H1 (cell line): ENCODE measurements around the gene SLC7A8. TPM values are rescaled to one million over a fixed set of nuclear protein-coding genes. Genes with fewer than 3 reads are reported as not detected.

ENCODE experiments used
- CTCF ChIA-PET: fragments of 300-600 bp; sonication (Branson Sonifier 250); formaldehyde crosslinking; loops from one replicate; lab custom pipeline; 2021; ENCODE audit not compliant: partially characterized antibody; lab: Charles Lee
- POLR2A ChIA-PET: fragments of 300-600 bp; sonication (Branson Sonifier 250); formaldehyde crosslinking; loops from one replicate; lab custom pipeline; 2021; ENCODE audit warnings: inconsistent platforms; ENCODE audit not compliant: partially characterized antibody; lab: Charles Lee
- DNase-seq, 2 experiments: peaks; one replicate each; pipeline versions ENCODE4 v3.0.0 to v3.0.0-alpha.2; 2010 to 2022; ENCODE audit warnings: low spot score in 2 of 2, low read depth in 1 of 2, mixed read lengths in 1 of 2
- FAIRE-seq: peaks from 2 replicates; lab custom pipeline; 2011; peaks lifted over from hg19 to GRCh38; lab: Jason Lieb, UNC
- H2AFZ ChIP-seq: 2 replicates; pipeline ENCODE4 v1.8.1; 2012; ENCODE audit warnings: low read length, inconsistent platforms
- H2AK5ac ChIP-seq: 2 replicates; pipeline ENCODE4 v1.6.1; 2013; ENCODE audit warnings: low read depth, low read length
- H2BK120ac ChIP-seq: replicated peaks from 2 replicates; pipeline ENCODE3; 2013; ENCODE audit warnings: low read depth, low read length, inconsistent platforms
- H2BK12ac ChIP-seq: 2 replicates; pipeline ENCODE4 v1.6.1; 2013; ENCODE audit warnings: low read depth, low read length
- H2BK15ac ChIP-seq: 2 replicates; pipeline ENCODE4 v1.6.1; 2013; ENCODE audit warnings: low read length
- H2BK20ac ChIP-seq: 2 replicates; pipeline ENCODE4 v1.6.1; 2013; ENCODE audit warnings: low read length
- H2BK5ac ChIP-seq: 2 replicates; pipeline ENCODE4 v1.6.1; 2013; ENCODE audit warnings: low read depth, low read length
- H3K14ac ChIP-seq: 2 replicates; pipeline ENCODE4 v1.6.1; 2013; ENCODE audit warnings: inconsistent platforms; ENCODE audit not compliant: insufficient read length
- H3K18ac ChIP-seq: 2 replicates; pipeline ENCODE4 v1.6.1; 2013; ENCODE audit warnings: low read length; ENCODE audit errors: extremely low read depth
- H3K23ac ChIP-seq: 2 replicates; pipeline ENCODE4 v1.6.1; 2013; ENCODE audit warnings: inconsistent platforms; ENCODE audit not compliant: insufficient read length
- H3K23me2 ChIP-seq: 2 replicates; pipeline ENCODE4 v1.6.1; 2013; ENCODE audit warnings: low read depth, low read length
- H3K27ac ChIP-seq: 2 replicates; pipeline ENCODE4 v1.6.1; 2011; ENCODE audit warnings: low read depth, low read length, inconsistent platforms
- H3K27me3 ChIP-seq, 4 experiments: replicated peaks in 1 of 4; 1 replicate in 1 of 4; 2 replicates in 3 of 4; pipeline versions ENCODE4 v1.6.1 to v1.8.1; 2011 to 2013; ENCODE audit warnings: low read length in 3 of 4, mild to moderate bottlenecking in 3 of 4, inconsistent platforms in 2 of 4, mixed read lengths in 2 of 4, moderate library complexity in 1 of 4; ENCODE audit not compliant: control insufficient read depth in 3 of 4, insufficient read depth in 3 of 4; ENCODE audit errors: extremely low read depth in 1 of 4
- H3K36me3 ChIP-seq, 4 experiments: 2 replicates each; pipeline versions ENCODE4 v1.6.1 to v1.8.1; 2011 to 2013; ENCODE audit warnings: mild to moderate bottlenecking in 4 of 4, low read length in 3 of 4, moderate library complexity in 2 of 4, control low read depth in 1 of 4, inconsistent platforms in 1 of 4; ENCODE audit not compliant: insufficient read depth in 4 of 4, control insufficient read depth in 2 of 4
- H3K4ac ChIP-seq: replicated peaks from 2 replicates; pipeline ENCODE3; 2013; ENCODE audit warnings: low read length, low read depth, mixed read lengths, inconsistent platforms; ENCODE audit not compliant: insufficient read length
- H3K4me1 ChIP-seq, 4 experiments: replicated peaks in 1 of 4; 1 replicate in 1 of 4; 2 replicates in 3 of 4; pipeline versions ENCODE4 v1.6.1 to v1.8.1; 2011 to 2013; ENCODE audit warnings: low read length in 3 of 4, inconsistent platforms in 2 of 4, mixed read lengths in 1 of 4; ENCODE audit not compliant: insufficient read depth in 4 of 4, control insufficient read depth in 3 of 4
- H3K4me2 ChIP-seq, 2 experiments: 2 replicates each; pipeline versions ENCODE4 v1.6.1 to v1.8.1; 2011 to 2013; ENCODE audit warnings: low read depth in 2 of 2, low read length in 2 of 2, control low read depth in 1 of 2, inconsistent platforms in 1 of 2, mild to moderate bottlenecking in 1 of 2; ENCODE audit not compliant: insufficient read depth in 1 of 2
- H3K4me3 ChIP-seq, 4 experiments: fragments of 200-600, 300-600 bp in 1 of 4; sonication (generic), shearing (Covaris generic), sonication (Bioruptor Twin) in 1 of 4; 2 replicates each; pipeline versions ENCODE4 v1.5.1 to v1.8.1; 2011 to 2016; ENCODE audit warnings: low read length in 4 of 4, low read depth in 3 of 4, control low read depth in 2 of 4, inconsistent platforms in 2 of 4, mild to moderate bottlenecking in 2 of 4, mixed read lengths in 1 of 4, moderate library complexity in 1 of 4; ENCODE audit not compliant: insufficient read depth in 2 of 4; ENCODE audit errors: extremely low read depth in 1 of 4
- H3K56ac ChIP-seq: replicated peaks from 2 replicates; pipeline ENCODE3; 2013; ENCODE audit warnings: low read depth, mild to moderate bottlenecking, mixed read lengths, low read length, inconsistent platforms; ENCODE audit not compliant: insufficient read length
- H3K79me1 ChIP-seq: 2 replicates; pipeline ENCODE4 v1.6.1; 2013; ENCODE audit warnings: low read depth, low read length, control low read depth
- H3K79me2 ChIP-seq, 2 experiments: 2 replicates each; pipeline versions ENCODE4 v1.6.1 to v1.8.1; 2012 to 2013; ENCODE audit warnings: low read length in 2 of 2, mild to moderate bottlenecking in 2 of 2, inconsistent platforms in 1 of 2; ENCODE audit not compliant: insufficient read depth in 2 of 2, control insufficient read depth in 1 of 2
- H3K9ac ChIP-seq, 4 experiments: replicated peaks in 1 of 4; 1 replicate in 1 of 4; 2 replicates in 3 of 4; pipeline versions ENCODE4 v1.6.1 to v1.8.1; 2011 to 2013; ENCODE audit warnings: low read depth in 3 of 4, low read length in 3 of 4, control low read depth in 2 of 4, mild to moderate bottlenecking in 2 of 4, moderate library complexity in 2 of 4, inconsistent platforms in 1 of 4; ENCODE audit errors: extremely low read depth in 1 of 4
- H3K9me3 ChIP-seq, 2 experiments: 2 replicates each; pipeline versions ENCODE4 v1.6.1 to v1.8.1; 2012 to 2013; ENCODE audit warnings: mild to moderate bottlenecking in 2 of 2, moderate library complexity in 2 of 2, control low read depth in 1 of 2, inconsistent platforms in 1 of 2, low read depth in 1 of 2, low read length in 1 of 2, mixed read lengths in 1 of 2; ENCODE audit not compliant: insufficient read depth in 2 of 2
- H4K20me1 ChIP-seq, 2 experiments: replicated peaks in 1 of 2; 2 replicates each; pipeline versions ENCODE3 to v1.8.1; 2011 to 2013; ENCODE audit warnings: inconsistent platforms in 2 of 2, low read length in 2 of 2, mild to moderate bottlenecking in 1 of 2; ENCODE audit not compliant: insufficient read depth in 2 of 2, control insufficient read depth in 1 of 2
- H4K5ac ChIP-seq: 2 replicates; pipeline ENCODE4 v1.6.1; 2013; ENCODE audit warnings: low read length, low read depth, mixed read lengths, inconsistent platforms; ENCODE audit not compliant: insufficient read length
- H4K8ac ChIP-seq: 2 replicates; pipeline ENCODE4 v1.8.0; 2013; ENCODE audit warnings: mild to moderate bottlenecking, moderate library complexity, low read length, inconsistent platforms; ENCODE audit not compliant: insufficient read depth; ENCODE audit errors: extremely low read depth
- H4K91ac ChIP-seq: replicated peaks from 2 replicates; pipeline ENCODE3; 2013; ENCODE audit warnings: low read length, mixed read lengths, inconsistent platforms; ENCODE audit not compliant: insufficient read length
- ATF3 ChIP-seq: IDR thresholded peaks from 2 replicates; pipeline ENCODE4 v1.6.1; 2011; ENCODE audit warnings: low read depth, mild to moderate bottlenecking, low read length; ENCODE audit not compliant: insufficient read depth
- BRCA1 ChIP-seq: IDR thresholded peaks from 2 replicates; pipeline ENCODE4 v1.6.1; 2012; ENCODE audit warnings: low read depth, low read length, improper control_type of control experiment
- CEBPB ChIP-seq: IDR thresholded peaks from 2 replicates; pipeline ENCODE4 v1.6.1; 2012; ENCODE audit warnings: low read depth, low read length
- EZH2 ChIP-seq: fragments of 200-600 bp; sonication (generic); IDR thresholded peaks from 2 replicates; pipeline ENCODE4 v1.7.1; 2012; ENCODE audit warnings: low read depth, mild to moderate bottlenecking, moderate library complexity, low read length, inconsistent platforms; ENCODE audit not compliant: severe bottlenecking
- HDAC6 ChIP-seq: IDR thresholded peaks from one replicate; pipeline ENCODE4 v1.7.1; 2012; ENCODE audit warnings: low read depth, mild to moderate bottlenecking, inconsistent platforms, low read length, moderate library complexity
- MAFK ChIP-seq: IDR thresholded peaks from 2 replicates; pipeline ENCODE4 v1.6.1; 2012; ENCODE audit warnings: low read depth, mild to moderate bottlenecking, improper control_type of control experiment, low read length
- NANOG ChIP-seq: IDR thresholded peaks from 2 replicates; pipeline ENCODE4 v1.6.1; 2011; ENCODE audit warnings: low read length, low read depth, mild to moderate bottlenecking, inconsistent platforms; ENCODE audit not compliant: insufficient read depth, poor library complexity, severe bottlenecking
- PHF8 ChIP-seq: fragments of 200-600 bp; sonication (generic); conservative IDR thresholded peaks from 2 replicates; pipeline ENCODE4 v1.7.1; 2012; ENCODE audit warnings: low read depth, mild to moderate bottlenecking, inconsistent platforms, low read length, moderate library complexity
- RFX5 ChIP-seq: IDR thresholded peaks from 2 replicates; pipeline ENCODE4 v1.6.1; 2011; ENCODE audit warnings: low read depth, low read length, improper control_type of control experiment, borderline replicate concordance
- RXRA ChIP-seq: IDR thresholded peaks from 2 replicates; pipeline ENCODE4 v1.6.1; 2011; ENCODE audit warnings: low read depth, mild to moderate bottlenecking, low read length, moderate library complexity; ENCODE audit not compliant: insufficient read depth
- SP1 ChIP-seq: IDR thresholded peaks from 2 replicates; pipeline ENCODE4 v1.6.1; 2011; ENCODE audit warnings: low read depth, low read length
- SP2 ChIP-seq: IDR thresholded peaks from 2 replicates; pipeline ENCODE4 v1.6.1; 2012; ENCODE audit warnings: mild to moderate bottlenecking, low read length, inconsistent platforms
- TAF7 ChIP-seq: optimal IDR thresholded peaks from 2 replicates; pipeline ENCODE3; 2011; ENCODE audit warnings: low read depth, mild to moderate bottlenecking, inconsistent platforms, low read length, moderate library complexity, borderline replicate concordance
- WGBS, 2 experiments: shearing (Covaris generic) in 1 of 2; methylation state at CpG; one replicate each; pipeline versions ENCODE4 v1.1.6 to v1.1.7; 2013 to 2015; ENCODE audit warnings: low lambda C conversion rate in 2 of 2, mixed read lengths in 2 of 2, inconsistent platforms in 1 of 2, low coverage in 1 of 2, missing lambda C conversion rate in 1 of 2; ENCODE audit not compliant: insufficient replicate concordance in 2 of 2, insufficient coverage in 1 of 2, insufficient read length in 1 of 2; ENCODE audit errors: extremely low coverage in 1 of 2, missing lambda C conversion rate in 1 of 2; 5-methylcytosine and 5-hydroxymethylcytosine counted together
- polyA plus RNA-seq, 7 experiments: library from polyadenylated mRNA; depleted of rRNA in 3 of 7; stranded (reverse) in 5 of 7; unstranded in 2 of 7; fragments of >200 nt in 5 of 7; fragments of 200-250 nt in 2 of 7; gene quantifications; 1 replicate in 5 of 7; 2 replicates in 1 of 7; 4 replicates in 1 of 7; pipeline versions ENCODE4 v1.2.1 to v1.2.3, GENCODE V29; 2011 to 2013; ENCODE audit warnings: missing spikeins in 2 of 7, mixed read lengths in 2 of 7
- total RNA-seq: library from RNA; stranded (reverse); fragmentation: NEBNext Ultra II Directional; extraction: Animal tissue kit (Norgen Biotek cat#: 25700); gene quantifications from 2 replicates; pipeline ENCODE4 v1.2.1, GENCODE V29; 2021

SLC7A8 gene
- total and polyA plus RNA-seq, 2 of the 8 experiments (the other 6 are each of a cell fraction or from before 2014, with no cell fraction given) = 182 to 204 TPM

GRCh38 chr14:23146980-23147379, 36.5 kb downstream of the SLC7A8 start:
- Histone ChIP-seq H4K91ac (no peak overlapping the region), H3K56ac (peak overlapping the region; percentile 28), H2AFZ (no peak overlapping the region), H3K4me3 (no peak overlapping the region), H3K36me3 (peaks cover 6 to 32% (median 20%) of the 10 kb centered on the region in 4 experiments; a peak in 7 of 8 replicates), H4K5ac (no peak overlapping the region), H3K4me1 (no peaks in the 10 kb centered on the region), H2BK12ac (no peak overlapping the region), H2BK5ac (no peak overlapping the region), H3K79me1 (no peaks in the 10 kb centered on the region; the same call in none of the 2 replicates), H4K8ac (no peak overlapping the region), H2AK5ac (no peak overlapping the region), H4K20me1 (peaks cover 2 to 6% of the 10 kb centered on the region in 2 experiments), H3K14ac (no peak overlapping the region), H3K27ac (no peak overlapping the region), H2BK20ac (no peak overlapping the region), H3K79me2 (no peaks in the 10 kb centered on the region), H3K4ac (no peak overlapping the region), H3K9me3 (no peaks in the 10 kb centered on the region), H3K9ac (no peak overlapping the region; a peak in 1 of 7 replicates), H2BK15ac (no peak overlapping the region), H3K18ac (no peak overlapping the region), H3K4me2 (no peak overlapping the region), H3K23me2 (peaks cover 3% of the 10 kb centered on the region; the same call in 1 of the 2 replicates), H2BK120ac (no peak overlapping the region), H3K23ac (no peak overlapping the region), H3K27me3 (no peaks in the 10 kb centered on the region)
- ChIA-PET POLR2A (interaction anchor here (0.7 to 0.8 kb wide), 2 partner anchors 11 to 40 kb away, joined by 3 read pairs; no protein-coding TSS in a partner anchor), CTCF (interaction anchor here (1.0 to 1.6 kb wide), 2 partner anchors 23 to 40 kb away, joined by 3 read pairs; no protein-coding TSS in a partner anchor)
- 87% methylated on average over 4 of the region's 4 CpGs; no CpG with 5 or more reads in 1 of the 2 experiments for WGBS, 2 experiments
- no peak for DNase-seq
- FAIRE-seq = no peak
- TF ChIP-seq TAF7 (no peak), PHF8 (no peak), NANOG (no peak), RFX5 (no peak), CEBPB (no peak), BRCA1 (no peak), RXRA (no peak), EZH2 (no peak), SP1 (no peak), HDAC6 (no peak), MAFK (no peak), ATF3 (no peak), SP2 (no peak)
